Prostate gland (tissue), 2 donors: Measurements from ENCODE around the gene DAAM1.

Source experiments
- POLR2A ChIP-seq: fragments of 450-650 bp; IDR thresholded peaks from one replicate; pipeline ENCODE4 v1.6.1; 2016; ENCODE audit warnings: antibody characterized with exemption, mild to moderate bottlenecking
- TF ChIP-seq, protein P1 (sequence below), 4 experiments: fragments of 200-600 bp in 2 of 4; fragments of 450-650 bp in 2 of 4; sonication (generic) in 2 of 4; IDR thresholded peaks; 1 replicate in 3 of 4; 2 replicates in 1 of 4; pipeline ENCODE4 v1.5.1; 2016 to 2019; ENCODE audit warnings: antibody characterized with exemption in 4 of 4, mild to moderate bottlenecking in 2 of 4, moderate library complexity in 2 of 4

DNA sequence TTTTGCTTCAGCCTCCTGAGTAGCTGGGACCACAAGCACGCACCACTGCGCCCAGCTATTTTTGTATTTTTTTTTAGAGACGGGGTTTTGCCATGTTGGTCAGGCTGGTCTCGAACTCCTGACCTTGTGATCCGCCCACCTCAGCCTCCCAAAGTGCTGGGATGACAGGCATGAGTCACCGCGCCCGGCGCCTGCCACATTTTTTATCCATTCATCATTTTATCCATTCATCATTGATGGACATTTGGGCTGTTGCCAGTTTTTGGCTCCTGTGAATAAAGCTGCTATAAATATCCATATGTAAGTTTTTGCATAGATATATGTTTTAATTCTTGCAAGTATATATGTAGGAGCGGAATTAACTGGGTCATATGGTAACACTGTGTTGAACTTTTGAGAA lies 79.5 kb downstream of the DAAM1 start:
- TF ChIP-seq POLR2A: no peak
- TF ChIP-seq, protein P1, sequence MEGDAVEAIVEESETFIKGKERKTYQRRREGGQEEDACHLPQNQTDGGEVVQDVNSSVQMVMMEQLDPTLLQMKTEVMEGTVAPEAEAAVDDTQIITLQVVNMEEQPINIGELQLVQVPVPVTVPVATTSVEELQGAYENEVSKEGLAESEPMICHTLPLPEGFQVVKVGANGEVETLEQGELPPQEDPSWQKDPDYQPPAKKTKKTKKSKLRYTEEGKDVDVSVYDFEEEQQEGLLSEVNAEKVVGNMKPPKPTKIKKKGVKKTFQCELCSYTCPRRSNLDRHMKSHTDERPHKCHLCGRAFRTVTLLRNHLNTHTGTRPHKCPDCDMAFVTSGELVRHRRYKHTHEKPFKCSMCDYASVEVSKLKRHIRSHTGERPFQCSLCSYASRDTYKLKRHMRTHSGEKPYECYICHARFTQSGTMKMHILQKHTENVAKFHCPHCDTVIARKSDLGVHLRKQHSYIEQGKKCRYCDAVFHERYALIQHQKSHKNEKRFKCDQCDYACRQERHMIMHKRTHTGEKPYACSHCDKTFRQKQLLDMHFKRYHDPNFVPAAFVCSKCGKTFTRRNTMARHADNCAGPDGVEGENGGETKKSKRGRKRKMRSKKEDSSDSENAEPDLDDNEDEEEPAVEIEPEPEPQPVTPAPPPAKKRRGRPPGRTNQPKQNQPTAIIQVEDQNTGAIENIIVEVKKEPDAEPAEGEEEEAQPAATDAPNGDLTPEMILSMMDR (IDR thresholded peaks at IDR 0.05): no peak
